ENCODE measurements around the gene WDR64.
"Not testable (repeated sequence)": the region's sequence is repeated elsewhere in the genome, so short reads cannot be mapped to it uniquely, and the experiment has no call there.

Gene WDR64

GRCh38 chr1:241749041-241749944 lies 97.2 kb downstream of the WDR64 start:
- peak; percentile 16 for DNase-seq

- DNase-seq: peak; percentile 30
Measured at GRCh38 chr1:241749945-241750695, 98.0 kb downstream of the WDR64 start.

GRCh38 chr1:241751524-241751923 lies 99.4 kb downstream of the WDR64 start:
- DNase-seq: no peak

- DNase-seq: no peak
Measured at GRCh38 chr1:241762713-241763339, 110.7 kb downstream of the WDR64 start.

- DNase-seq: no peak
Measured at GRCh38 chr1:241765390-241765789, 113.3 kb downstream of the WDR64 start.

GRCh38 chr1:241767737-241768136 lies 115.7 kb downstream of the WDR64 start:
- DNase-seq: peak; percentile 33

GRCh38 chr1:241770115-241770514 lies 118.0 kb downstream of the WDR64 start:
- DNase-seq: no peak

GRCh38 chr1:241771117-241771516 lies 119.0 kb downstream of the WDR64 start:
- DNase-seq: no peak

- no peak for DNase-seq
Measured at GRCh38 chr1:241772932-241773500, 120.9 kb downstream of the WDR64 start.

- DNase-seq: no peak
Measured at GRCh38 chr1:241773991-241774390, 121.9 kb downstream of the WDR64 start.

- DNase-seq: peak; percentile 20
Measured at GRCh38 chr1:241775021-241775420, 122.9 kb downstream of the WDR64 start.

GRCh38 chr1:241776911-241777310 lies 124.8 kb downstream of the WDR64 start:
- no peak for DNase-seq

GRCh38 chr1:241778117-241778516 lies 126.0 kb downstream of the WDR64 start:
- no peak for DNase-seq

- no peak for DNase-seq
Measured at GRCh38 chr1:241779897-241780296, 127.8 kb downstream of the WDR64 start.

GRCh38 chr1:241782396-241782795 lies 130.3 kb downstream of the WDR64 start:
- DNase-seq: no peak

- DNase-seq: no peak
Measured at GRCh38 chr1:241787691-241788090, 135.6 kb downstream of the WDR64 start.

- DNase-seq: no peak
Measured at GRCh38 chr1:241789061-241789460, 137.0 kb downstream of the WDR64 start.

GRCh38 chr1:241799416-241799815 lies 147.3 kb downstream of the WDR64 start:
- no peak for DNase-seq

GRCh38 chr1:241800640-241801039 lies 148.6 kb downstream of the WDR64 start:
- no peak for DNase-seq

- no peak for DNase-seq
Measured at GRCh38 chr1:241802863-241803262, 150.8 kb downstream of the WDR64 start.

GRCh38 chr1:241804706-241805105 lies 152.6 kb downstream of the WDR64 start:
- not testable (repeated sequence) for DNase-seq

GRCh38 chr1:241808265-241808664 lies 156.2 kb downstream of the WDR64 start:
- no peak for DNase-seq

- DNase-seq: no peak
Measured at GRCh38 chr1:241810769-241811405, 158.8 kb downstream of the WDR64 start.

Data from NCI-H146 (cell line).